Hepatocyte (in vitro differentiated cells): ENCODE measurements around the gene ORM1. TPM values are rescaled to one million over a fixed set of nuclear protein-coding genes. Genes with fewer than 3 reads are reported as not detected.

Experiments
- DNase-seq: peaks from one replicate; pipeline ENCODE4 v3.0.0-alpha.2; 2016; ENCODE audit warnings: low spot score
- H2AFZ ChIP-seq: fragments of 200-600 bp; sonication (generic); 2 replicates; pipeline ENCODE4 v1.6.0; 2016; ENCODE audit warnings: antibody characterized with exemption, mild to moderate bottlenecking
- H3K27ac ChIP-seq: fragments of 200-600 bp; sonication (generic); 2 replicates; pipeline ENCODE4 v1.5.1; 2016; ENCODE audit warnings: mild to moderate bottlenecking
- H3K27me3 ChIP-seq: fragments of 200-600 bp; sonication (generic); 2 replicates; pipeline ENCODE4 v1.6.1; 2016
- H3K36me3 ChIP-seq: fragments of 200-600 bp; sonication (generic); replicated peaks from 2 replicates; pipeline ENCODE4 v1.5.1; 2016; ENCODE audit warnings: low read depth; ENCODE audit not compliant: insufficient read depth
- H3K4me1 ChIP-seq: fragments of 200-600 bp; sonication (generic); 2 replicates; pipeline ENCODE4 v1.5.1; 2016; ENCODE audit warnings: mild to moderate bottlenecking, moderate library complexity; ENCODE audit not compliant: insufficient read depth
- H3K4me2 ChIP-seq: fragments of 200-600 bp; sonication (generic); 2 replicates; pipeline ENCODE4 v1.6.0; 2016
- H3K4me3 ChIP-seq: fragments of 200-600 bp; sonication (generic); 2 replicates; pipeline ENCODE4 v1.5.1; 2016; ENCODE audit warnings: mild to moderate bottlenecking
- H3K79me2 ChIP-seq: fragments of 200-600 bp; sonication (generic); 2 replicates; pipeline ENCODE4 v1.6.0; 2017; ENCODE audit warnings: mild to moderate bottlenecking
- H3K9me2 ChIP-seq: fragments of 200-600 bp; sonication (generic); replicated peaks from 2 replicates; pipeline ENCODE4 v1.6.0; 2017; ENCODE audit warnings: mild to moderate bottlenecking; ENCODE audit not compliant: insufficient read depth
- H3K9me3 ChIP-seq: fragments of 200-600 bp; sonication (generic); 2 replicates; pipeline ENCODE4 v1.5.1; 2016; ENCODE audit warnings: low read depth, mild to moderate bottlenecking
- H4K20me1 ChIP-seq: fragments of 200-600 bp; sonication (generic); 2 replicates; pipeline ENCODE4 v1.6.0; 2016; ENCODE audit warnings: mild to moderate bottlenecking; ENCODE audit not compliant: insufficient read depth, poor library complexity, severe bottlenecking
- CTCF ChIP-seq: fragments of 200-600 bp; sonication (generic); IDR thresholded peaks from 2 replicates; pipeline ENCODE4 v1.5.1; 2016; ENCODE audit warnings: antibody characterized with exemption, mild to moderate bottlenecking; ENCODE audit not compliant: poor library complexity
- EZH2 ChIP-seq: fragments of 200-600 bp; sonication (generic); IDR thresholded peaks from 2 replicates; pipeline ENCODE4 v1.6.1; 2016; ENCODE audit warnings: antibody characterized with exemption, mild to moderate bottlenecking, borderline replicate concordance
- EZH2phosphoT487 ChIP-seq: fragments of 200-600 bp; sonication (generic); IDR thresholded peaks from one replicate; pipeline ENCODE4 v1.6.1; 2018; ENCODE audit warnings: antibody characterized with exemption, mild to moderate bottlenecking, low read depth, moderate library complexity; ENCODE audit not compliant: unreplicated experiment, severe bottlenecking
- WGBS: methylation state at CpG from one replicate; pipeline ENCODE4 v1.1.6; 2016; ENCODE audit warnings: low lambda C conversion rate; ENCODE audit errors: missing lambda C conversion rate; 5-methylcytosine and 5-hydroxymethylcytosine counted together
- polyA plus RNA-seq: library from polyadenylated mRNA; unstranded; fragments of >200 nt; fragmentation: Nextera tagmentation; extraction: Ambion mirVana; gene quantifications from 2 replicates; pipeline ENCODE4 v1.2.1, GENCODE V29; 2016
- total RNA-seq: library from RNA; depleted of rRNA; stranded (reverse); fragments of >200 nt; gene quantifications from 2 replicates; pipeline ENCODE4 v1.2.3, GENCODE V29; 2014

The ORM1 gene
- total and polyA plus RNA-seq, 2 experiments from 2014 or later: 472 to 976 TPM

- Histone ChIP-seq H3K9me2 (no peaks in the 10 kb centered on the region), H2AFZ (no peak overlapping the region), H3K4me3 (no peak overlapping the region), H3K4me2 (no peak overlapping the region), H3K4me1 (no peaks in the 10 kb centered on the region), H3K27ac (no peak overlapping the region), H3K9me3 (no peaks in the 10 kb centered on the region), H3K79me2 (no peaks in the 10 kb centered on the region), H3K36me3 (no peaks in the 10 kb centered on the region), H4K20me1 (no peaks in the 10 kb centered on the region), H3K27me3 (no peaks in the 10 kb centered on the region)
- peak; percentile 3 for DNase-seq
- WGBS: 94% methylated on average over 10 of the region's 10 CpGs
- TF ChIP-seq EZH2 (no peak), EZH2phosphoT487 (no peak), CTCF (no peak)
Observed at GRCh38 chr9:114304416-114305188, 18.3 kb upstream of the ORM1 start.

- Histone ChIP-seq H3K4me3 (no peak overlapping the region), H3K4me1 (no peaks in the 10 kb centered on the region), H4K20me1 (no peaks in the 10 kb centered on the region), H3K79me2 (no peaks in the 10 kb centered on the region), H3K4me2 (no peak overlapping the region), H3K9me3 (no peaks in the 10 kb centered on the region), H3K27me3 (no peaks in the 10 kb centered on the region), H3K27ac (no peak overlapping the region), H2AFZ (no peak overlapping the region), H3K36me3 (no peaks in the 10 kb centered on the region), H3K9me2 (no peaks in the 10 kb centered on the region)
- TF ChIP-seq EZH2phosphoT487: no peak
- TF ChIP-seq CTCF: no peak
- no peak for TF ChIP-seq EZH2
- DNase-seq: no peak
- 96% methylated on average over 6 of the region's 6 CpGs for WGBS
Observed at GRCh38 chr9:114307899-114308267, 15.0 kb upstream of the ORM1 start.

GRCh38 chr9:114308361-114308950 lies 14.4 kb upstream of the ORM1 start:
- 98% methylated on average over 13 of the region's 13 CpGs for WGBS
- Histone ChIP-seq H2AFZ (no peak overlapping the region), H3K79me2 (no peaks in the 10 kb centered on the region), H3K9me2 (no peaks in the 10 kb centered on the region), H4K20me1 (no peaks in the 10 kb centered on the region), H3K36me3 (no peaks in the 10 kb centered on the region), H3K27ac (no peak overlapping the region), H3K4me2 (no peak overlapping the region), H3K9me3 (no peaks in the 10 kb centered on the region), H3K27me3 (no peaks in the 10 kb centered on the region), H3K4me3 (no peak overlapping the region), H3K4me1 (no peaks in the 10 kb centered on the region)
- DNase-seq: no peak
- TF ChIP-seq EZH2 (no peak), EZH2phosphoT487 (no peak), CTCF (no peak)
